H9 (cell line): ENCODE results near the gene PAK6. TPM values are rescaled to one million over a fixed set of nuclear protein-coding genes. Genes with fewer than 3 reads are reported as not detected.

Experiments used
- DNase-seq: peaks from one replicate; pipeline ENCODE4 v3.0.0-alpha.2; 2017
- H2AFZ ChIP-seq: one replicate; pipeline ENCODE4 v1.6.1; 2013; ENCODE audit warnings: mild to moderate bottlenecking, low read length, control low read depth, moderate library complexity
- H2AK5ac ChIP-seq: 2 replicates; pipeline ENCODE4 v1.6.1; 2013; ENCODE audit warnings: low read length, control low read depth, mixed read lengths; ENCODE audit not compliant: insufficient read length
- H2BK120ac ChIP-seq: one replicate; pipeline ENCODE4 v1.6.1; 2013; ENCODE audit warnings: low read depth, mild to moderate bottlenecking, low read length, control low read depth, inconsistent platforms; ENCODE audit not compliant: poor library complexity, severe bottlenecking
- H2BK12ac ChIP-seq: 2 replicates; pipeline ENCODE4 v1.6.1; 2013; ENCODE audit warnings: low read length, control low read depth, mixed read lengths, low read depth; ENCODE audit not compliant: insufficient read length
- H2BK15ac ChIP-seq: 2 replicates; pipeline ENCODE4 v1.6.1; 2013; ENCODE audit warnings: low read depth, low read length, control low read depth
- H2BK20ac ChIP-seq: one replicate; pipeline ENCODE4 v1.6.1; 2013; ENCODE audit warnings: low read depth, mild to moderate bottlenecking, low read length, control low read depth, inconsistent platforms; ENCODE audit not compliant: poor library complexity, severe bottlenecking
- H2BK5ac ChIP-seq: 2 replicates; pipeline ENCODE4 v1.6.1; 2013; ENCODE audit warnings: low read length, control low read depth, mixed read lengths; ENCODE audit not compliant: insufficient read length
- H3K14ac ChIP-seq: 2 replicates; pipeline ENCODE4 v1.6.1; 2013; ENCODE audit warnings: low read length, control low read depth; ENCODE audit not compliant: insufficient read depth
- H3K18ac ChIP-seq: 2 replicates; pipeline ENCODE4 v1.6.1; 2013; ENCODE audit warnings: low read depth, mild to moderate bottlenecking, mixed read lengths, low read length, control low read depth; ENCODE audit not compliant: insufficient read length
- H3K23ac ChIP-seq: 2 replicates; pipeline ENCODE4 v1.6.1; 2013; ENCODE audit warnings: low read length, control low read depth, mixed read lengths, low read depth; ENCODE audit not compliant: insufficient read length
- H3K23me2 ChIP-seq: 2 replicates; pipeline ENCODE4 v1.6.1; 2013; ENCODE audit warnings: low read depth, mild to moderate bottlenecking, mixed read lengths, low read length, control low read depth; ENCODE audit not compliant: insufficient read length, poor library complexity, severe bottlenecking
- H3K27ac ChIP-seq: 2 replicates; pipeline ENCODE4 v1.5.1; 2013; ENCODE audit warnings: low read length, control low read depth, mixed read lengths, low read depth; ENCODE audit not compliant: insufficient read length
- H3K27me3 ChIP-seq: 2 replicates; pipeline ENCODE4 v1.6.1; 2013; ENCODE audit warnings: low read length, control low read depth, inconsistent platforms; ENCODE audit not compliant: insufficient read depth
- H3K4ac ChIP-seq: 2 replicates; pipeline ENCODE4 v1.6.1; 2013; ENCODE audit warnings: low read depth, mild to moderate bottlenecking, control low read depth, inconsistent platforms, low read length, moderate library complexity
- H3K4me1 ChIP-seq: 2 replicates; pipeline ENCODE4 v1.6.1; 2013; ENCODE audit warnings: low read length, control low read depth, inconsistent platforms; ENCODE audit not compliant: insufficient read depth
- H3K4me2 ChIP-seq: 2 replicates; pipeline ENCODE4 v1.6.1; 2013; ENCODE audit warnings: low read length, control low read depth, mixed read lengths; ENCODE audit not compliant: insufficient read length, insufficient read depth
- H3K56ac ChIP-seq: 2 replicates; pipeline ENCODE4 v1.6.1; 2013; ENCODE audit warnings: low read depth, mild to moderate bottlenecking, mixed read lengths, low read length, control low read depth; ENCODE audit not compliant: insufficient read length
- H3K79me1 ChIP-seq: 2 replicates; pipeline ENCODE4 v1.6.1; 2013; ENCODE audit warnings: low read depth, mild to moderate bottlenecking, moderate library complexity, low read length, control low read depth, inconsistent platforms; ENCODE audit not compliant: insufficient read depth, poor library complexity, severe bottlenecking
- H3K79me2 ChIP-seq: 2 replicates; pipeline ENCODE4 v1.6.1; 2013; ENCODE audit warnings: low read length, control low read depth, inconsistent platforms; ENCODE audit not compliant: insufficient read depth
- H3K9ac ChIP-seq: 2 replicates; pipeline ENCODE4 v1.6.1; 2013; ENCODE audit warnings: low read length, control low read depth, mixed read lengths; ENCODE audit not compliant: insufficient read length; ENCODE audit errors: extremely low read depth
- H3K9me3 ChIP-seq: one replicate; pipeline ENCODE4 v1.6.1; 2013; ENCODE audit warnings: low read depth, low read length, inconsistent platforms; ENCODE audit not compliant: control insufficient read depth
- H3T11ph ChIP-seq: one replicate; pipeline ENCODE4 v1.6.1; 2013; ENCODE audit warnings: mild to moderate bottlenecking, low read length, control low read depth, inconsistent platforms
- H4K20me1 ChIP-seq: one replicate; pipeline ENCODE4 v1.6.1; 2013; ENCODE audit not compliant: control insufficient read depth, insufficient read length, insufficient read depth
- H4K5ac ChIP-seq: 2 replicates; pipeline ENCODE4 v1.6.1; 2013; ENCODE audit warnings: low read depth, mild to moderate bottlenecking, mixed read lengths, low read length, control low read depth; ENCODE audit not compliant: insufficient read length
- H4K8ac ChIP-seq: replicated peaks from 2 replicates; pipeline ENCODE4 v1.6.1; 2013; ENCODE audit warnings: low read length, control low read depth, mixed read lengths, low read depth; ENCODE audit not compliant: insufficient read length
- H4K91ac ChIP-seq: 2 replicates; pipeline ENCODE4 v1.6.1; 2013; ENCODE audit warnings: low read depth, mild to moderate bottlenecking, moderate library complexity, mixed read lengths, low read length, control low read depth; ENCODE audit not compliant: insufficient read length
- H3K27ac Mint-ChIP-seq, 3 experiments: 2 replicates in 2 of 3; 3 replicates in 1 of 3; pipeline ENCODE4 v1.8.0; 2020 to 2021; ENCODE audit warnings: mixed read lengths in 3 of 3, mild to moderate bottlenecking in 1 of 3, moderate library complexity in 1 of 3
- H3K27me3 Mint-ChIP-seq: 2 replicates; pipeline ENCODE4 v1.8.0; 2021; ENCODE audit warnings: low read depth, mild to moderate bottlenecking, moderate library complexity, mixed read lengths
- H3K36me3 Mint-ChIP-seq, 3 experiments: 2 replicates in 2 of 3; 3 replicates in 1 of 3; pipeline ENCODE4 v1.8.0; 2020 to 2021; ENCODE audit warnings: low read depth in 3 of 3, mixed read lengths in 3 of 3; ENCODE audit not compliant: insufficient read depth in 1 of 3
- H3K4me1 Mint-ChIP-seq, 2 experiments: 2 replicates each; pipeline ENCODE4 v1.8.0; 2020; ENCODE audit warnings: mixed read lengths in 2 of 2
- H3K4me3 Mint-ChIP-seq, 2 experiments: 2 replicates in 1 of 2; 3 replicates in 1 of 2; pipeline ENCODE4 v1.8.0; 2020 to 2021; ENCODE audit warnings: mild to moderate bottlenecking in 2 of 2, mixed read lengths in 2 of 2, moderate library complexity in 1 of 2
- H3K9me3 Mint-ChIP-seq, 2 experiments: 2 replicates in 1 of 2; 3 replicates in 1 of 2; pipeline ENCODE4 v1.8.0; 2020; ENCODE audit warnings: mild to moderate bottlenecking in 2 of 2, mixed read lengths in 2 of 2, moderate library complexity in 1 of 2
- WGBS: extraction: QIAGEN DNeasy Blood & Tissue Kit; methylation state at CpG from one replicate; pipeline ENCODE4 v1.1.7; 2013; ENCODE audit warnings: missing lambda C conversion rate, low lambda C conversion rate, mixed read lengths; ENCODE audit not compliant: insufficient read length; ENCODE audit errors: extremely low coverage; 5-methylcytosine and 5-hydroxymethylcytosine counted together
- total RNA-seq: library from RNA; stranded (reverse); gene quantifications from 2 replicates; pipeline ENCODE4 v1.2.1, GENCODE V29; 2021
- TF ChIP-seq, protein P1 (sequence below): fragments of 200-600 bp; sonication (generic); conservative IDR thresholded peaks from 3 replicates; pipeline ENCODE4 v1.8.0; 2021; ENCODE audit warnings: antibody characterized with exemption, mild to moderate bottlenecking

PAK6 gene
- total RNA-seq, 1 experiment from 2014 or later, result 7.4 TPM

DNA sequence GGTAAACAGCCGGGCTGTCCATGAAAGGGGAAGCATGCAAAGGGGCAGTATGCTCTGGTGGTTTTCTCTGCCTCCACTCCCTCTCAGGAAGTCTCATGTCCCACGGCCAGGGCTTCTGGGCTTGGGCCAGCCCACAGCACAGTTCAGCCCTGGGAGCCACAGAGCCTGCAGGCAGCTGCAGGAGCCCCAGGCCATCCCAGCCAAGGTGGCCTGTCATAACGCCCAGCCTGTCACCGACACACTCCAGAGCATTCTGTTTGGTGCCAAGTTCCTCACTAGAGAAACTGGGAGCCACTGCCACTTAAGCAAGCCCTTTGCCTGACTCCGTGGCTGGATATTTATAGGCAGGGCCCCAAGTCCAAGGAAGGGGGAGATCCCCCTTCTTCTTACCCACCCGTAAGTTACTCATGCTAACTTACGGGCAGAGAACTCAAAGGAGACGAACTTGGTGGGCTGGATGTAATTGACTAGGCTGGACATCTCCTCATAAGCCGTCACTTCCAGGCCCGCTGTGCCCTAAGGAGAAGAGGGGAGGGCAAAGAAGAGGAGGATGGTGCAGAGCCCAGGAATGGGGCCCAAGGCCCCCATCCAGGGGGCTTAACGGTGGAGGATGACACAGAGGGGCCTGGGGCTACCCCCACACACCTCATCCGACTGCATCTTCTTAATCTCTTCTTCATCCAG lies 57.2 kb downstream of the PAK6 start:
- TF ChIP-seq, protein P1, sequence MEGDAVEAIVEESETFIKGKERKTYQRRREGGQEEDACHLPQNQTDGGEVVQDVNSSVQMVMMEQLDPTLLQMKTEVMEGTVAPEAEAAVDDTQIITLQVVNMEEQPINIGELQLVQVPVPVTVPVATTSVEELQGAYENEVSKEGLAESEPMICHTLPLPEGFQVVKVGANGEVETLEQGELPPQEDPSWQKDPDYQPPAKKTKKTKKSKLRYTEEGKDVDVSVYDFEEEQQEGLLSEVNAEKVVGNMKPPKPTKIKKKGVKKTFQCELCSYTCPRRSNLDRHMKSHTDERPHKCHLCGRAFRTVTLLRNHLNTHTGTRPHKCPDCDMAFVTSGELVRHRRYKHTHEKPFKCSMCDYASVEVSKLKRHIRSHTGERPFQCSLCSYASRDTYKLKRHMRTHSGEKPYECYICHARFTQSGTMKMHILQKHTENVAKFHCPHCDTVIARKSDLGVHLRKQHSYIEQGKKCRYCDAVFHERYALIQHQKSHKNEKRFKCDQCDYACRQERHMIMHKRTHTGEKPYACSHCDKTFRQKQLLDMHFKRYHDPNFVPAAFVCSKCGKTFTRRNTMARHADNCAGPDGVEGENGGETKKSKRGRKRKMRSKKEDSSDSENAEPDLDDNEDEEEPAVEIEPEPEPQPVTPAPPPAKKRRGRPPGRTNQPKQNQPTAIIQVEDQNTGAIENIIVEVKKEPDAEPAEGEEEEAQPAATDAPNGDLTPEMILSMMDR, result no peak
- H3K9me3 Mint-ChIP-seq, result peaks cover 15% of the 10 kb centered on the region in 2 experiments
- Histone ChIP-seq H3K27ac (no peak overlapping the region), H3T11ph (no peak overlapping the region), H3K9ac (no peak overlapping the region), H3K4me1 (no peaks in the 10 kb centered on the region; the same call in 1 of the 2 replicates), H3K79me2 (no peaks in the 10 kb centered on the region), H2BK20ac (no peak overlapping the region), H2AFZ (no peak overlapping the region), H3K79me1 (no peaks in the 10 kb centered on the region), H2BK15ac (no peak overlapping the region), H3K9me3 (no peaks in the 10 kb centered on the region), H2AK5ac (no peak overlapping the region), H2BK12ac (no peak overlapping the region), H2BK5ac (no peak overlapping the region), H4K8ac (no peak overlapping the region), H3K14ac (no peak overlapping the region; the same call in 1 of the 2 replicates), H3K23ac (no peak overlapping the region), H3K27me3 (peaks cover 13% of the 10 kb centered on the region; the same call in 1 of the 2 replicates), H4K91ac (no peak overlapping the region), H3K18ac (no peak overlapping the region), H3K4ac (no peak overlapping the region), H2BK120ac (no peak overlapping the region), H4K5ac (no peak overlapping the region), H4K20me1 (no peaks in the 10 kb centered on the region), H3K23me2 (peaks cover 6% of the 10 kb centered on the region), H3K4me2 (no peak overlapping the region), H3K56ac (no peak overlapping the region)
- H3K36me3 Mint-ChIP-seq, result peaks cover 2 to 16% (median 5%) of the 10 kb centered on the region in 3 experiments; a peak in 5 of 7 replicates
- H3K27me3 Mint-ChIP-seq, result peaks cover 66% of the 10 kb centered on the region
- DNase-seq, result no peak
- no CpG with 5 or more reads among the region's 12 CpGs for WGBS
- peaks cover 10 to 26% of the 10 kb centered on the region in 2 experiments for H3K4me1 Mint-ChIP-seq
- 0 out of 5 replicates have a peak overlapping the region, but pooled peaks of 1 of the 2 experiments have one; percentile 32 for H3K4me3 Mint-ChIP-seq
- no peak overlapping the region for H3K27ac Mint-ChIP-seq
